Activated CD4-positive, alpha-beta memory T cell treated with anti-CD3 and anti-CD28 coated beads for 36 hours (primary cell): Measurements from ENCODE around the gene PARVB. TPM values are rescaled to one million over a fixed set of nuclear protein-coding genes. Genes with fewer than 3 reads are reported as not detected.

Experiments
- CTCF ChIA-PET: fragments of 350-600 bp; sonication (Branson Sonifier 250); formaldehyde crosslinking; loops from one replicate; lab custom pipeline; 2021; ENCODE audit warnings: antibody characterized with exemption, inconsistent platforms; lab: Charles Lee
- POLR2A ChIA-PET: fragments of 350-600 bp; sonication (Branson Sonifier 250); formaldehyde crosslinking; loops from one replicate; lab custom pipeline; 2021; ENCODE audit warnings: antibody characterized with exemption; lab: Charles Lee
- DNase-seq: peaks from one replicate; pipeline ENCODE4 v3.0.0-alpha.2; 2020
- H3K27ac Mint-ChIP-seq: one replicate; pipeline ENCODE4 v1.8.0; 2021; ENCODE audit warnings: mixed read lengths
- H3K27me3 Mint-ChIP-seq: one replicate; pipeline ENCODE4 v1.8.0; 2021; ENCODE audit warnings: mixed read lengths
- H3K36me3 Mint-ChIP-seq: one replicate; pipeline ENCODE4 v1.8.0; 2021; ENCODE audit warnings: mixed read lengths
- H3K4me1 Mint-ChIP-seq: one replicate; pipeline ENCODE4 v1.8.0; 2021; ENCODE audit warnings: low read depth, mixed read lengths
- H3K4me3 Mint-ChIP-seq: one replicate; pipeline ENCODE4 v1.8.0; 2021; ENCODE audit warnings: mild to moderate bottlenecking, mixed read lengths
- H3K9me3 Mint-ChIP-seq: one replicate; pipeline ENCODE4 v1.8.0; 2021; ENCODE audit warnings: mixed read lengths
- intact Hi-C: fragments of 100-400 bp; cut with micrococcal nuclease; formaldehyde crosslinking; loops from one replicate; pipeline ENCODE4 v1.15.1; 2023
- total RNA-seq, 2 experiments: library from RNA; stranded (reverse); gene quantifications; one replicate each; pipeline ENCODE4 v1.2.3, GENCODE V29; 2021

Gene PARVB
- total RNA-seq, 2 experiments from 2014 or later, result 77.8 to 82.8 TPM

GRCh38 chr22:43991316-43992020, 32.6 kb upstream of the PARVB start:
- ChIA-PET POLR2A (no interaction called here), CTCF (interaction anchor here (1.2 to 2.9 kb wide), 4 partner anchors 36 to 634 kb away, joined by 3 to 85 read pairs (median 10); partner anchors contain the start of gene SAMM50)
- H3K27ac Mint-ChIP-seq, result no peak overlapping the region
- H3K4me3 Mint-ChIP-seq, result no peak overlapping the region
- H3K9me3 Mint-ChIP-seq, result no peaks in the 10 kb centered on the region
- H3K36me3 Mint-ChIP-seq, result peaks cover 40% of the 10 kb centered on the region
- intact Hi-C loops, result loop anchor here (5.0 kb wide), 1 partner anchor 191 kb away; the partner anchor contains the start of gene PARVG
- no peaks in the 10 kb centered on the region for H3K27me3 Mint-ChIP-seq
- H3K4me1 Mint-ChIP-seq, result peaks cover 18% of the 10 kb centered on the region
- no peak for DNase-seq

GRCh38 chr22:43992331-43992821, 31.7 kb upstream of the PARVB start:
- H3K4me3 Mint-ChIP-seq, result no peak overlapping the region
- no peaks in the 10 kb centered on the region for H3K27me3 Mint-ChIP-seq
- no peak for DNase-seq
- no peaks in the 10 kb centered on the region for H3K9me3 Mint-ChIP-seq
- H3K27ac Mint-ChIP-seq, result no peak overlapping the region
- peaks cover 33% of the 10 kb centered on the region for H3K36me3 Mint-ChIP-seq
- intact Hi-C loops, result loop anchor here (5.0 kb wide), 1 partner anchor 190 kb away; the partner anchor contains the start of gene PARVG
- peaks cover 21% of the 10 kb centered on the region for H3K4me1 Mint-ChIP-seq
- ChIA-PET CTCF (interaction anchor here (1.0 to 5.1 kb wide), 21 partner anchors 9 to 692 kb away, joined by 3 to 182 read pairs (median 8); partner anchors contain the start of genes PARVB, PARVG and SAMM50), POLR2A (interaction anchor here (0.8 kb wide), 1 partner anchor 9 kb away, joined by 3 read pairs; no protein-coding TSS in a partner anchor)

GRCh38 chr22:43993072-43993760, 30.9 kb upstream of the PARVB start:
- Mint-ChIP-seq H3K27ac (no peak overlapping the region), H3K36me3 (peaks cover 32% of the 10 kb centered on the region), H3K4me3 (no peak overlapping the region), H3K9me3 (no peaks in the 10 kb centered on the region), H3K4me1 (peaks cover 21% of the 10 kb centered on the region), H3K27me3 (no peaks in the 10 kb centered on the region)
- peak; percentile 70 for DNase-seq
- CTCF ChIA-PET, result interaction anchor here (0.6 to 5.1 kb wide), 49 partner anchors 9 to 806 kb away, joined by 3 to 182 read pairs (median 4); partner anchors contain the start of genes PARVB, PARVG and SAMM50
- intact Hi-C loops, result loop anchor here (1.0 to 5.0 kb wide), 3 partner anchors 92 to 633 kb away; partner anchors contain the start of gene PARVG
- POLR2A ChIA-PET, result interaction anchor here (0.5 to 1.1 kb wide), 3 partner anchors 10 to 665 kb away, joined by 3 to 4 read pairs (median 3); no protein-coding TSS in a partner anchor

GRCh38 chr22:43994006-43994405, 30.1 kb upstream of the PARVB start:
- peaks cover 21% of the 10 kb centered on the region for H3K4me1 Mint-ChIP-seq
- DNase-seq, result no peak
- H3K27ac Mint-ChIP-seq, result no peak overlapping the region
- CTCF ChIA-PET, result interaction anchor here (0.7 to 5.1 kb wide), 22 partner anchors 10 to 806 kb away, joined by 3 to 182 read pairs (median 7); partner anchors contain the start of genes PARVB and SAMM50
- POLR2A ChIA-PET, result interaction anchor here (1.1 kb wide), 1 partner anchor 33 kb away, joined by 3 read pairs; no protein-coding TSS in a partner anchor
- no peak overlapping the region for H3K4me3 Mint-ChIP-seq
- no peaks in the 10 kb centered on the region for H3K27me3 Mint-ChIP-seq
- intact Hi-C loops, result loop anchor here (5.0 kb wide), 1 partner anchor 188 kb away; the partner anchor contains the start of gene PARVG
- peaks cover 32% of the 10 kb centered on the region for H3K36me3 Mint-ChIP-seq
- no peaks in the 10 kb centered on the region for H3K9me3 Mint-ChIP-seq

GRCh38 chr22:43994416-43994815, 29.7 kb upstream of the PARVB start:
- H3K27ac Mint-ChIP-seq, result no peak overlapping the region
- no peaks in the 10 kb centered on the region for H3K9me3 Mint-ChIP-seq
- CTCF ChIA-PET, result interaction anchor here (1.1 to 5.1 kb wide), 8 partner anchors 11 to 630 kb away, joined by 3 to 182 read pairs (median 15); partner anchors contain the start of gene SAMM50
- H3K4me3 Mint-ChIP-seq, result no peak overlapping the region
- H3K36me3 Mint-ChIP-seq, result peaks cover 34% of the 10 kb centered on the region
- intact Hi-C loops, result loop anchor here (5.0 kb wide), 1 partner anchor 188 kb away; the partner anchor contains the start of gene PARVG
- H3K4me1 Mint-ChIP-seq, result peaks cover 21% of the 10 kb centered on the region
- DNase-seq, result no peak
- H3K27me3 Mint-ChIP-seq, result no peaks in the 10 kb centered on the region
- POLR2A ChIA-PET, result no interaction called here

- DNase-seq, result no peak
- Mint-ChIP-seq H3K4me3 (peak overlapping the region; percentile 89), H3K9me3 (no peaks in the 10 kb centered on the region), H3K36me3 (peaks cover 27% of the 10 kb centered on the region), H3K27me3 (no peaks in the 10 kb centered on the region), H3K4me1 (peaks cover 21% of the 10 kb centered on the region), H3K27ac (peak overlapping the region; percentile 91)
- intact Hi-C loops, result no loop called here
- POLR2A ChIA-PET, result interaction anchor here (1.1 kb wide), 1 partner anchor 28 kb away, joined by 3 read pairs; no protein-coding TSS in a partner anchor
- CTCF ChIA-PET, result interaction anchor here (0.9 to 5.1 kb wide), 3 partner anchors 11 to 630 kb away, joined by 3 to 182 read pairs (median 3); no protein-coding TSS in a partner anchor
Observed at GRCh38 chr22:43995057-43995685, 28.9 kb upstream of the PARVB start.

- ChIA-PET CTCF (interaction anchor here (0.9 to 5.1 kb wide), 4 partner anchors 89 to 631 kb away, joined by 3 to 182 read pairs (median 4); no protein-coding TSS in a partner anchor), POLR2A (interaction anchor here (1.1 kb wide), 1 partner anchor 28 kb away, joined by 3 read pairs; no protein-coding TSS in a partner anchor)
- no peak for DNase-seq
- Mint-ChIP-seq H3K27me3 (no peaks in the 10 kb centered on the region), H3K4me3 (peak overlapping the region; percentile 89), H3K27ac (peak overlapping the region; percentile 91), H3K4me1 (peaks cover 21% of the 10 kb centered on the region), H3K36me3 (peaks cover 27% of the 10 kb centered on the region), H3K9me3 (no peaks in the 10 kb centered on the region)
- intact Hi-C loops, result loop anchor here (2.0 kb wide), 1 partner anchor 31 kb away; no protein-coding TSS in a partner anchor
Observed at GRCh38 chr22:43995798-43996169, 28.3 kb upstream of the PARVB start.

GRCh38 chr22:43996170-43996980, 27.7 kb upstream of the PARVB start:
- peak; percentile 83 for DNase-seq
- Mint-ChIP-seq H3K9me3 (no peaks in the 10 kb centered on the region), H3K4me1 (peaks cover 21% of the 10 kb centered on the region), H3K36me3 (peaks cover 27% of the 10 kb centered on the region), H3K27ac (peak overlapping the region; percentile 91), H3K4me3 (peak overlapping the region; percentile 89), H3K27me3 (no peaks in the 10 kb centered on the region)
- intact Hi-C loops, result loop anchor here (2.0 kb wide), 1 partner anchor 30 kb away; no protein-coding TSS in a partner anchor
- POLR2A ChIA-PET, result interaction anchor here (0.5 to 1.1 kb wide), 2 partner anchors 27 to 30 kb away, joined by 3 read pairs; no protein-coding TSS in a partner anchor
- CTCF ChIA-PET, result interaction anchor here (0.6 to 5.1 kb wide), 5 partner anchors 31 to 665 kb away, joined by 3 to 182 read pairs (median 3); no protein-coding TSS in a partner anchor

GRCh38 chr22:43996981-43997265, 27.2 kb upstream of the PARVB start:
- CTCF ChIA-PET, result interaction anchor here (0.9 to 5.1 kb wide), 2 partner anchors 30 to 88 kb away, joined by 3 to 182 read pairs; no protein-coding TSS in a partner anchor
- peaks cover 24% of the 10 kb centered on the region for H3K36me3 Mint-ChIP-seq
- H3K27me3 Mint-ChIP-seq, result no peaks in the 10 kb centered on the region
- POLR2A ChIA-PET, result interaction anchor here (0.5 kb wide), 1 partner anchor 29 kb away, joined by 3 read pairs; no protein-coding TSS in a partner anchor
- intact Hi-C loops, result loop anchor here (2.0 kb wide), 1 partner anchor 30 kb away; no protein-coding TSS in a partner anchor
- H3K27ac Mint-ChIP-seq, result no peak overlapping the region
- H3K4me3 Mint-ChIP-seq, result peak overlapping the region; percentile 89
- H3K9me3 Mint-ChIP-seq, result no peaks in the 10 kb centered on the region
- DNase-seq, result no peak
- H3K4me1 Mint-ChIP-seq, result peaks cover 21% of the 10 kb centered on the region

- intact Hi-C loops, result no loop called here
- Mint-ChIP-seq H3K4me1 (peaks cover 21% of the 10 kb centered on the region), H3K4me3 (no peak overlapping the region), H3K9me3 (no peaks in the 10 kb centered on the region), H3K36me3 (peaks cover 21% of the 10 kb centered on the region), H3K27ac (no peak overlapping the region), H3K27me3 (no peaks in the 10 kb centered on the region)
- ChIA-PET CTCF (interaction anchor here (1.8 kb wide), 1 partner anchor 87 kb away, joined by 7 read pairs; no protein-coding TSS in a partner anchor), POLR2A (interaction anchor here (0.6 kb wide), 1 partner anchor 120 kb away, joined by 3 read pairs; no protein-coding TSS in a partner anchor)
- no peak for DNase-seq
Observed at GRCh38 chr22:43998679-43999264, 25.3 kb upstream of the PARVB start.
